H1 (cell line): Measurements from ENCODE around the gene LYRM4. TPM values are rescaled to one million over a fixed set of nuclear protein-coding genes. Genes with fewer than 3 reads are reported as not detected.

Experiments
- CTCF ChIA-PET: fragments of 300-600 bp; sonication (Branson Sonifier 250); formaldehyde crosslinking; loops from one replicate; lab custom pipeline; 2021; ENCODE audit not compliant: partially characterized antibody; lab: Charles Lee
- POLR2A ChIA-PET: fragments of 300-600 bp; sonication (Branson Sonifier 250); formaldehyde crosslinking; loops from one replicate; lab custom pipeline; 2021; ENCODE audit warnings: inconsistent platforms; ENCODE audit not compliant: partially characterized antibody; lab: Charles Lee
- DNase-seq, 2 experiments: peaks; one replicate each; pipeline versions ENCODE4 v3.0.0 to v3.0.0-alpha.2; 2010 to 2022; ENCODE audit warnings: low spot score in 2 of 2, low read depth in 1 of 2, mixed read lengths in 1 of 2
- FAIRE-seq: peaks from 2 replicates; lab custom pipeline; 2011; peaks lifted over from hg19 to GRCh38; lab: Jason Lieb, UNC
- H2AFZ ChIP-seq: 2 replicates; pipeline ENCODE4 v1.8.1; 2012; ENCODE audit warnings: low read length, inconsistent platforms
- H2AK5ac ChIP-seq: 2 replicates; pipeline ENCODE4 v1.6.1; 2013; ENCODE audit warnings: low read depth, low read length
- H2BK120ac ChIP-seq: replicated peaks from 2 replicates; pipeline ENCODE3; 2013; ENCODE audit warnings: low read depth, low read length, inconsistent platforms
- H2BK12ac ChIP-seq: 2 replicates; pipeline ENCODE4 v1.6.1; 2013; ENCODE audit warnings: low read depth, low read length
- H2BK15ac ChIP-seq: 2 replicates; pipeline ENCODE4 v1.6.1; 2013; ENCODE audit warnings: low read length
- H2BK20ac ChIP-seq: 2 replicates; pipeline ENCODE4 v1.6.1; 2013; ENCODE audit warnings: low read length
- H2BK5ac ChIP-seq: 2 replicates; pipeline ENCODE4 v1.6.1; 2013; ENCODE audit warnings: low read depth, low read length
- H3K14ac ChIP-seq: 2 replicates; pipeline ENCODE4 v1.6.1; 2013; ENCODE audit warnings: inconsistent platforms; ENCODE audit not compliant: insufficient read length
- H3K18ac ChIP-seq: 2 replicates; pipeline ENCODE4 v1.6.1; 2013; ENCODE audit warnings: low read length; ENCODE audit errors: extremely low read depth
- H3K23ac ChIP-seq: 2 replicates; pipeline ENCODE4 v1.6.1; 2013; ENCODE audit warnings: inconsistent platforms; ENCODE audit not compliant: insufficient read length
- H3K23me2 ChIP-seq: 2 replicates; pipeline ENCODE4 v1.6.1; 2013; ENCODE audit warnings: low read depth, low read length
- H3K27ac ChIP-seq: 2 replicates; pipeline ENCODE4 v1.6.1; 2011; ENCODE audit warnings: low read depth, low read length, inconsistent platforms
- H3K27me3 ChIP-seq, 4 experiments: replicated peaks in 1 of 4; 1 replicate in 1 of 4; 2 replicates in 3 of 4; pipeline versions ENCODE4 v1.6.1 to v1.8.1; 2011 to 2013; ENCODE audit warnings: low read length in 3 of 4, mild to moderate bottlenecking in 3 of 4, inconsistent platforms in 2 of 4, mixed read lengths in 2 of 4, moderate library complexity in 1 of 4; ENCODE audit not compliant: control insufficient read depth in 3 of 4, insufficient read depth in 3 of 4; ENCODE audit errors: extremely low read depth in 1 of 4
- H3K36me3 ChIP-seq, 4 experiments: 2 replicates each; pipeline versions ENCODE4 v1.6.1 to v1.8.1; 2011 to 2013; ENCODE audit warnings: mild to moderate bottlenecking in 4 of 4, low read length in 3 of 4, moderate library complexity in 2 of 4, control low read depth in 1 of 4, inconsistent platforms in 1 of 4; ENCODE audit not compliant: insufficient read depth in 4 of 4, control insufficient read depth in 2 of 4
- H3K4ac ChIP-seq: replicated peaks from 2 replicates; pipeline ENCODE3; 2013; ENCODE audit warnings: low read length, low read depth, mixed read lengths, inconsistent platforms; ENCODE audit not compliant: insufficient read length
- H3K4me1 ChIP-seq, 4 experiments: replicated peaks in 1 of 4; 1 replicate in 1 of 4; 2 replicates in 3 of 4; pipeline versions ENCODE4 v1.6.1 to v1.8.1; 2011 to 2013; ENCODE audit warnings: low read length in 3 of 4, inconsistent platforms in 2 of 4, mixed read lengths in 1 of 4; ENCODE audit not compliant: insufficient read depth in 4 of 4, control insufficient read depth in 3 of 4
- H3K4me2 ChIP-seq, 2 experiments: 2 replicates each; pipeline versions ENCODE4 v1.6.1 to v1.8.1; 2011 to 2013; ENCODE audit warnings: low read depth in 2 of 2, low read length in 2 of 2, control low read depth in 1 of 2, inconsistent platforms in 1 of 2, mild to moderate bottlenecking in 1 of 2; ENCODE audit not compliant: insufficient read depth in 1 of 2
- H3K4me3 ChIP-seq, 4 experiments: fragments of 200-600, 300-600 bp in 1 of 4; sonication (generic), shearing (Covaris generic), sonication (Bioruptor Twin) in 1 of 4; 2 replicates each; pipeline versions ENCODE4 v1.5.1 to v1.8.1; 2011 to 2016; ENCODE audit warnings: low read length in 4 of 4, low read depth in 3 of 4, control low read depth in 2 of 4, inconsistent platforms in 2 of 4, mild to moderate bottlenecking in 2 of 4, mixed read lengths in 1 of 4, moderate library complexity in 1 of 4; ENCODE audit not compliant: insufficient read depth in 2 of 4; ENCODE audit errors: extremely low read depth in 1 of 4
- H3K56ac ChIP-seq: replicated peaks from 2 replicates; pipeline ENCODE3; 2013; ENCODE audit warnings: low read depth, mild to moderate bottlenecking, mixed read lengths, low read length, inconsistent platforms; ENCODE audit not compliant: insufficient read length
- H3K79me1 ChIP-seq: 2 replicates; pipeline ENCODE4 v1.6.1; 2013; ENCODE audit warnings: low read depth, low read length, control low read depth
- H3K79me2 ChIP-seq, 2 experiments: 2 replicates each; pipeline versions ENCODE4 v1.6.1 to v1.8.1; 2012 to 2013; ENCODE audit warnings: low read length in 2 of 2, mild to moderate bottlenecking in 2 of 2, inconsistent platforms in 1 of 2; ENCODE audit not compliant: insufficient read depth in 2 of 2, control insufficient read depth in 1 of 2
- H3K9ac ChIP-seq, 4 experiments: replicated peaks in 1 of 4; 1 replicate in 1 of 4; 2 replicates in 3 of 4; pipeline versions ENCODE4 v1.6.1 to v1.8.1; 2011 to 2013; ENCODE audit warnings: low read depth in 3 of 4, low read length in 3 of 4, control low read depth in 2 of 4, mild to moderate bottlenecking in 2 of 4, moderate library complexity in 2 of 4, inconsistent platforms in 1 of 4; ENCODE audit errors: extremely low read depth in 1 of 4
- H3K9me3 ChIP-seq, 2 experiments: 2 replicates each; pipeline versions ENCODE4 v1.6.1 to v1.8.1; 2012 to 2013; ENCODE audit warnings: mild to moderate bottlenecking in 2 of 2, moderate library complexity in 2 of 2, control low read depth in 1 of 2, inconsistent platforms in 1 of 2, low read depth in 1 of 2, low read length in 1 of 2, mixed read lengths in 1 of 2; ENCODE audit not compliant: insufficient read depth in 2 of 2
- H4K20me1 ChIP-seq, 2 experiments: replicated peaks in 1 of 2; 2 replicates each; pipeline versions ENCODE3 to v1.8.1; 2011 to 2013; ENCODE audit warnings: inconsistent platforms in 2 of 2, low read length in 2 of 2, mild to moderate bottlenecking in 1 of 2; ENCODE audit not compliant: insufficient read depth in 2 of 2, control insufficient read depth in 1 of 2
- H4K5ac ChIP-seq: 2 replicates; pipeline ENCODE4 v1.6.1; 2013; ENCODE audit warnings: low read length, low read depth, mixed read lengths, inconsistent platforms; ENCODE audit not compliant: insufficient read length
- H4K8ac ChIP-seq: 2 replicates; pipeline ENCODE4 v1.8.0; 2013; ENCODE audit warnings: mild to moderate bottlenecking, moderate library complexity, low read length, inconsistent platforms; ENCODE audit not compliant: insufficient read depth; ENCODE audit errors: extremely low read depth
- H4K91ac ChIP-seq: replicated peaks from 2 replicates; pipeline ENCODE3; 2013; ENCODE audit warnings: low read length, mixed read lengths, inconsistent platforms; ENCODE audit not compliant: insufficient read length
- RFX5 ChIP-seq: IDR thresholded peaks from 2 replicates; pipeline ENCODE4 v1.6.1; 2011; ENCODE audit warnings: low read depth, low read length, improper control_type of control experiment, borderline replicate concordance
- TAF7 ChIP-seq: optimal IDR thresholded peaks from 2 replicates; pipeline ENCODE3; 2011; ENCODE audit warnings: low read depth, mild to moderate bottlenecking, inconsistent platforms, low read length, moderate library complexity, borderline replicate concordance
- WGBS, 2 experiments: shearing (Covaris generic) in 1 of 2; methylation state at CpG; one replicate each; pipeline versions ENCODE4 v1.1.6 to v1.1.7; 2013 to 2015; ENCODE audit warnings: low lambda C conversion rate in 2 of 2, mixed read lengths in 2 of 2, inconsistent platforms in 1 of 2, low coverage in 1 of 2, missing lambda C conversion rate in 1 of 2; ENCODE audit not compliant: insufficient replicate concordance in 2 of 2, insufficient coverage in 1 of 2, insufficient read length in 1 of 2; ENCODE audit errors: extremely low coverage in 1 of 2, missing lambda C conversion rate in 1 of 2; 5-methylcytosine and 5-hydroxymethylcytosine counted together
- polyA plus RNA-seq, 7 experiments: library from polyadenylated mRNA; depleted of rRNA in 3 of 7; stranded (reverse) in 5 of 7; unstranded in 2 of 7; fragments of >200 nt in 5 of 7; fragments of 200-250 nt in 2 of 7; gene quantifications; 1 replicate in 5 of 7; 2 replicates in 1 of 7; 4 replicates in 1 of 7; pipeline versions ENCODE4 v1.2.1 to v1.2.3, GENCODE V29; 2011 to 2013; ENCODE audit warnings: missing spikeins in 2 of 7, mixed read lengths in 2 of 7
- total RNA-seq: library from RNA; stranded (reverse); fragmentation: NEBNext Ultra II Directional; extraction: Animal tissue kit (Norgen Biotek cat#: 25700); gene quantifications from 2 replicates; pipeline ENCODE4 v1.2.1, GENCODE V29; 2021

LYRM4 gene
- total and polyA plus RNA-seq, 2 of the 8 experiments (the other 6 are each of a cell fraction or from before 2014, with no cell fraction given), result 56.6 to 62.8 TPM

GRCh38 chr6:5300206-5300764, 39.5 kb upstream of the LYRM4 start:
- 57% methylated on average over 1 of the region's 1 CpG; no CpG with 5 or more reads in 1 of the 2 experiments for WGBS, 2 experiments
- Histone ChIP-seq H3K23ac (no peak overlapping the region), H2BK120ac (no peak overlapping the region), H3K9me3 (no peaks in the 10 kb centered on the region), H2BK5ac (no peak overlapping the region), H3K27ac (no peak overlapping the region), H4K20me1 (peaks cover 0 to 2% of the 10 kb centered on the region in 2 experiments), H2AK5ac (no peak overlapping the region), H3K4ac (no peak overlapping the region), H3K27me3 (no peaks in the 10 kb centered on the region), H3K14ac (no peak overlapping the region), H2BK20ac (no peak overlapping the region), H2BK12ac (no peak overlapping the region), H4K5ac (no peak overlapping the region), H3K79me1 (no peaks in the 10 kb centered on the region), H2BK15ac (no peak overlapping the region), H3K36me3 (no peaks in the 10 kb centered on the region), H2AFZ (no peak overlapping the region), H3K4me3 (no peak overlapping the region), H3K56ac (no peak overlapping the region), H3K23me2 (no peaks in the 10 kb centered on the region), H3K4me1 (no peaks in the 10 kb centered on the region), H3K18ac (no peak overlapping the region), H4K91ac (no peak overlapping the region), H4K8ac (no peak overlapping the region), H3K79me2 (peaks cover 0 to 4% of the 10 kb centered on the region in 2 experiments; a peak in 1 of 4 replicates), H3K4me2 (no peak overlapping the region), H3K9ac (no peak overlapping the region)
- DNase-seq, result no peak
- ChIA-PET POLR2A (interaction anchor here (1.3 kb wide), 1 partner anchor 13 kb away, joined by 3 read pairs; no protein-coding TSS in a partner anchor), CTCF (interaction anchor here (1.1 to 10.6 kb wide), 4 partner anchors 10 to 84 kb away, joined by 3 to 126 read pairs (median 4); no protein-coding TSS in a partner anchor)
- no peak for FAIRE-seq
- TF ChIP-seq RFX5 (no peak), TAF7 (no peak)
